Measurements from ENCODE around the gene IGSF8.

DNA sequence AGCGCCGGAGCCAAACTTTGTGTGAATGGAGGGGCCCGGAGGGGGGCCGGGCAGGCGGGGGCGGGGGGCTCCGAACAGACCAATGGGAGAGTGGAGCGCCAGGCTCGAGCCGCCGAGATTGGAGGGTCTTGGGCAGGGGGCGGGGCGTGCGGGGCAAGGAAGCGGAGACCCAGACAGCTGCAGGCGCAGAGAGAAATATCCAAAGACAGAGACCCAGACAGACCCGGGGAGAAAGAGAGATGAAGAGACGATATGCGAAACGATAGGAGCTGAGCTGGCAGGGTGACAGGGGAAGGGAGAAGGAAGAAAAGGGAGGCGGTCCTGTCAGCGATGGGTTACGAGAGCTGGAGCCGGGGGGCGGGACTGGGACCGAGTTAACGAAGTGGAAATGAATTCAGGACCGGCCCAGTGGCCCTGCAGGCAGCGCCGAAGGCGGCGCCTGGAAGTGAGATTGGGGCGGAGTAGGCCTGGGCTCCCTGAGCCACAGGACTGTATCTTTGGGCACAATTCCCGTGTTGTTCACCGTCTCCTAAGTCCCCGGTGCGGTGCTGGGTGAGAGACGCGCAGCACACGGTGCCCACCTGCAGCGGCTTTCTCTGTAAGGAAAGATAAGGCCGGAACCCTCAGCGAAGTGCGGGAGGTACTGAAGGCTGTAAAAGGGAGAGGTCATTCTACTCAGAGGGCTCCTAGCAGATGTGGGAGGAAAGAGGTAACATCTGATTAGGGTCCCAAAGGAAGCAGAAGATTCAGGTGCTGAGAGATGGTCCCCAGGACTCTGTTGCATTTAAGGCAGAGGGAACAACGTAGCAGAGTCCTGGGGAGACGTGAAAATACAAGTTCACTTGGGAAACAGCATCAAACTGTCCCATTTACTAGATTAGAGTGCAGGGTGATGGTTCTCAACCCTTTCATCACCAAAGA is 27.9 kb downstream of the IGSF8 start:
- TF ChIP-seq, protein P1, sequence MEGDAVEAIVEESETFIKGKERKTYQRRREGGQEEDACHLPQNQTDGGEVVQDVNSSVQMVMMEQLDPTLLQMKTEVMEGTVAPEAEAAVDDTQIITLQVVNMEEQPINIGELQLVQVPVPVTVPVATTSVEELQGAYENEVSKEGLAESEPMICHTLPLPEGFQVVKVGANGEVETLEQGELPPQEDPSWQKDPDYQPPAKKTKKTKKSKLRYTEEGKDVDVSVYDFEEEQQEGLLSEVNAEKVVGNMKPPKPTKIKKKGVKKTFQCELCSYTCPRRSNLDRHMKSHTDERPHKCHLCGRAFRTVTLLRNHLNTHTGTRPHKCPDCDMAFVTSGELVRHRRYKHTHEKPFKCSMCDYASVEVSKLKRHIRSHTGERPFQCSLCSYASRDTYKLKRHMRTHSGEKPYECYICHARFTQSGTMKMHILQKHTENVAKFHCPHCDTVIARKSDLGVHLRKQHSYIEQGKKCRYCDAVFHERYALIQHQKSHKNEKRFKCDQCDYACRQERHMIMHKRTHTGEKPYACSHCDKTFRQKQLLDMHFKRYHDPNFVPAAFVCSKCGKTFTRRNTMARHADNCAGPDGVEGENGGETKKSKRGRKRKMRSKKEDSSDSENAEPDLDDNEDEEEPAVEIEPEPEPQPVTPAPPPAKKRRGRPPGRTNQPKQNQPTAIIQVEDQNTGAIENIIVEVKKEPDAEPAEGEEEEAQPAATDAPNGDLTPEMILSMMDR (conservative IDR thresholded peaks at IDR 0.05): no peak
- TF ChIP-seq ZFX (IDR thresholded peaks at IDR 0.05): no peak

All from C4-2B (cell line).